RWPE1 (cell line): ENCODE results near the gene MRAP.

Source experiments
- CTCF ChIA-PET: fragments of 350-600 bp; sonication (Branson Sonifier 250); formaldehyde crosslinking; extraction: SDS; loops from one replicate; lab custom pipeline; 2021; lab: Yijun Ruan, JAX
- POLR2A ChIA-PET: fragments of 400-600 bp; formaldehyde crosslinking; extraction: SDS; loops from one replicate; lab custom pipeline; 2020; ENCODE audit warnings: antibody characterized with exemption; ENCODE audit not compliant: low non-redundant PET; lab: Yijun Ruan, JAX
- DNase-seq: peaks from one replicate; pipeline ENCODE4 v3.0.0; 2012; ENCODE audit warnings: low spot score
- H3K27ac ChIP-seq: fragments of 450-650 bp; 2 replicates; pipeline ENCODE4 v1.5.1; 2017
- TF ChIP-seq, protein P1 (sequence below): fragments of 450-650 bp; conservative IDR thresholded peaks from 2 replicates; pipeline ENCODE4 v1.5.1; 2017; ENCODE audit warnings: low read depth, mild to moderate bottlenecking

The MRAP gene

DNA sequence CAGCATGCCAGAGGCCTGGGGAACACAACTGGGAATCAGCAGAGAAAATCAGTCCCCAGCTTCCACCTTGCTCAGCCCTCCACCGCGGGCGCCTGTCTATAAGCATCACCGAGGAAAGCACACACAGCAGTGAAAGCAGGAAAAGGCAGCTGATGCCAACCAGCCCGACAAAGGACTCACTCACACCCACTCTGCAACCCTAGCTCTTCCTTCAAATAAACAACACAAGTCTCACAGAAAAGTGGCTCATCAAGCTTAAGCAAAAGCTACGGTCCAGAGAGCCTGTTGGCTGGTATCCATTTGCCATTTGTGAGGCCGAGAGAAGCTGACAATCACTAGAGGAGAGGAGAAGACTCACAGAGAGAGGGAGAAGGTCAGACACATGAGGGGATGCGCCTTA, 27.1 kb downstream of the MRAP start:
- TF ChIP-seq, protein P1, sequence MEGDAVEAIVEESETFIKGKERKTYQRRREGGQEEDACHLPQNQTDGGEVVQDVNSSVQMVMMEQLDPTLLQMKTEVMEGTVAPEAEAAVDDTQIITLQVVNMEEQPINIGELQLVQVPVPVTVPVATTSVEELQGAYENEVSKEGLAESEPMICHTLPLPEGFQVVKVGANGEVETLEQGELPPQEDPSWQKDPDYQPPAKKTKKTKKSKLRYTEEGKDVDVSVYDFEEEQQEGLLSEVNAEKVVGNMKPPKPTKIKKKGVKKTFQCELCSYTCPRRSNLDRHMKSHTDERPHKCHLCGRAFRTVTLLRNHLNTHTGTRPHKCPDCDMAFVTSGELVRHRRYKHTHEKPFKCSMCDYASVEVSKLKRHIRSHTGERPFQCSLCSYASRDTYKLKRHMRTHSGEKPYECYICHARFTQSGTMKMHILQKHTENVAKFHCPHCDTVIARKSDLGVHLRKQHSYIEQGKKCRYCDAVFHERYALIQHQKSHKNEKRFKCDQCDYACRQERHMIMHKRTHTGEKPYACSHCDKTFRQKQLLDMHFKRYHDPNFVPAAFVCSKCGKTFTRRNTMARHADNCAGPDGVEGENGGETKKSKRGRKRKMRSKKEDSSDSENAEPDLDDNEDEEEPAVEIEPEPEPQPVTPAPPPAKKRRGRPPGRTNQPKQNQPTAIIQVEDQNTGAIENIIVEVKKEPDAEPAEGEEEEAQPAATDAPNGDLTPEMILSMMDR, result no peak
- ChIA-PET CTCF (no interaction called here), POLR2A (interaction anchor here (0.6 kb wide), 1 partner anchor 806 kb away, joined by 4 read pairs; no protein-coding TSS in a partner anchor)

DNA sequence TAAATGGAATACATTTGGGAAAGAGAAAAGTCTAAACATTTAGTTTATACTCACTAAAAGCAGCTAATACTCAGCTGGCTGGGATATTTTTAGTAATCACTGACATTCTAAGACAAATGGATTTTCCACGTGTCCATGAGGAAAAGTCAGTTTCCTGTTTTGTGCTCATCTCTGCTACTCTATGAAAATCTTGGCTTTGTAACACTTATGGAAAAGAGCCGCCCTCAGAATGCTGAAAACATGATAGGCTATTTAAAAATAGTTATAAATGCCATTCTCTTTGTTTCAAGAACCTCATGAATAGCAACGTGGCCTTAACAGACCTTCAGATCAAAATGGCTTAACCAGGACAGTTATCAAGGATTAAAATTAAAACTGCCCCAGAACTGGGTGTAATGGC, 29.9 kb downstream of the MRAP start:
- no peak overlapping the region for H3K27ac ChIP-seq
- ChIA-PET CTCF (no interaction called here), POLR2A (no interaction called here)
- TF ChIP-seq, protein P1, result no peak
- no peak for DNase-seq

More for the DNA sequence above, 27.1 kb downstream of the MRAP start:
- no peak overlapping the region for H3K27ac ChIP-seq
- DNase-seq, result no peak

DNA sequence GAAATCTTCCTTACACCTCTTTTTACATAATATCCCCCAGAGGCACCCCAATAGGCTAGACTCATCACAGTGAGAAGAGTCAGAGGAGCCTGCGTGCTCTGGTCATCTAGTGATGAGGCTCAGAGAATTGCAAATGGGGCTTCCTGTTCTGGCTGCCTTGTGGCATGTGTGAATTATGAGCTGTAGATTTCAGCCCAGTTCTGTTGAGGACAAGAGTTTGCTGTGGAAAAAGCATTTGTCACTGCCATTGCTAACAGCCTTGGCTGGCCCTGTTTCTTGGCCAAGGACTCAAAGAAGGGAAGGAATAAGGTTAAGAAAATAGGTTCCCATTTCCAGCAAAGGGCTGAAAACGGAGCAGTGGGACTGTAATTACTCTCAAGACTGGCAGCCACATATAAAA, 30.7 kb downstream of the MRAP start:
- H3K27ac ChIP-seq, result no peak overlapping the region
- TF ChIP-seq, protein P1, result no peak
- DNase-seq, result no peak
- CTCF ChIA-PET, result interaction anchor here (0.7 kb wide), 1 partner anchor 191 kb away, joined by 4 read pairs; no protein-coding TSS in a partner anchor
- POLR2A ChIA-PET, result no interaction called here

DNA sequence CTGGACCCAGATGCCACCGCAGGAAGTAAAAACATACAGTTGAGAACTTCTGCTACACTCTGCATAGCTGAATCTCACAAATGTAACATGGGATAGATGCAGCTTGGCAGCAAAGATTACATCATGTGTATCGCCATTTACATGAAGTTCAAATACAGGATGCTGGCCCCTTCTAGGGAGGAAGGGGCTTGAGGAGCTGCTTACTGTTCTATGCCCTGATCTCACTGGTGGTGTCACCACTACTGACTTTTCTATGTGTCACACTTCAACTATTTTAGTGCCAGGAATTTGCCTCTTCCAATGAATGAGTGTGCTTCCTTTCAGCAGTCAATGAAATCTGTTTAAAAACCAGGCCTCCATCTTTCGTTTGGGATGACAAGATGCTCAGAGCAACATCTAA, 31.1 kb downstream of the MRAP start:
- CTCF ChIA-PET, result no interaction called here
- H3K27ac ChIP-seq, result no peak overlapping the region
- TF ChIP-seq, protein P1, result no peak
- DNase-seq, result no peak
- POLR2A ChIA-PET, result no interaction called here

DNA sequence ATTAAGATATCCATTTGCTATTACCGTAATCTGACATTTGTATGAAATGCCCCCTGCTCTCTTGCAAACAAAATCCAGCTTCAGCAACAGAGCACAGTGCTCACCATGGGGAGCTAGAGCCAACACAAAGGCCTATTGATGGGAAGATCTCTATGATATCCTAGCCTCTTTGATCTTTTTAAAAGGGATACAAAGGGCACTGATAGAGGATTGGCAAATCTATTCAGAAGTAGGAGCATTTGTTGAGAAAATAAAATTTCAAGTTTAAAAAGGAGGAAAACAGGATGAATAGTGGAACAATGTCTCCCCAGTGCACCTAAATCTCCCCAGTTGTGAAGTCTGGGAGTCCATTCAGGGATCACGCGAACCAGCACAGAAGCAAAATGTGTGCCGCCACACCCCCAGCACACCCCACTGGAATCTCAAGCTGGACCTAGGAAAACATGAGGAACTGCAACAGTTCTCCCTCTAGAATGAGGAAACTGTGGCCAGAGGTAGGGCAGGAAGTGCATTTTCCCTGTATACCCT, 32.2 kb downstream of the MRAP start:
- CTCF ChIA-PET, result interaction anchor here (0.7 kb wide), 1 partner anchor 73 kb away, joined by 5 read pairs; no protein-coding TSS in a partner anchor
- TF ChIP-seq, protein P1, result no peak
- POLR2A ChIA-PET, result no interaction called here
- DNase-seq, result no peak
- H3K27ac ChIP-seq, result no peak overlapping the region

DNA sequence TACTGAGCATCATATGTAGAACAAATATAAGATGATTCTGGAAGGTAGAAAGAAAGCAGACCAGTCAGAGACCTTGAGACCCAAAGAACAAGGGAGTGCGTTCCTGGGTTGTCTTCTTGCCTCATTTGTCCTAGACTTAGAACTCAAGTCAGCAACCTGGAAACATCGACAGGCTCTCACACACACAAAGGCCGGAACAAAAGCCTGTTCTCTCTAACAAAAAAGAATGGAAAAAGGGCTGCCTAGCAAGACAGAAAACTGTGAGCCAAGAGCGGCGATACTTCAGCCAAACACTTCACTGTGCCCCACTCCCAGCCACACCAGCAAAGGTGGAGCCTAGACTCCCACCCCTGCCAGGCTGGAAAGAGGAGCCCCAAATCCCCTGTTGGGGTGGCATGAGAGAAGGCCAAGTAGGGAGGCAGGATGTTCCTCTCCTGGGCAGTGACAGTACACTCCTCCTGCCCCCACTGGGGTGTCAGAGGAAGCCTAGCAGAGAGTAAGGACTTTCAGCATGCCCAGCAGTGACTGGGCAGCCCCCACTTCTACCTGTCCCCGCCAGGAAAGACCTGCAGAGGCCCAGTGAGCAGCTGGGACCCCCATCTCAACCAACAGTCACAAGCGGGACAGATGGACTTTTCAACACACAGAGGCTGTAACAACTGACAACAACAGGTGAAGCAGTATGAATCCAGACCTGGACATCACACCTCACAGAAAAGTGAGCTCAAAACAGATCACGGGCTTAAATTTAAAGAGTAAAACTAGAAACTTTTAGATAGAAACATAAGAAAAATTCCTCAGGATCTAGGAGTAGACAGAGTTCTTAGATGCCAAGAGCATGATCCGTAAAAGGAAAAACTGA, 33.0 kb downstream of the MRAP start:
- TF ChIP-seq, protein P1, result no peak
- POLR2A ChIA-PET, result no interaction called here
- no peak for DNase-seq
- H3K27ac ChIP-seq, result peak overlapping the region; percentile 34; the same call in 1 of the 2 replicates
- CTCF ChIA-PET, result interaction anchor here (0.6 kb wide), 1 partner anchor 72 kb away, joined by 3 read pairs; no protein-coding TSS in a partner anchor
